HK-2 (cell line): ENCODE results near the gene NR3C1.

Experiments
- DNase-seq: peaks from one replicate; pipeline ENCODE4 v3.0.0-alpha.2; 2018; ENCODE audit not compliant: unreplicated experiment

NR3C1 gene

DNA sequence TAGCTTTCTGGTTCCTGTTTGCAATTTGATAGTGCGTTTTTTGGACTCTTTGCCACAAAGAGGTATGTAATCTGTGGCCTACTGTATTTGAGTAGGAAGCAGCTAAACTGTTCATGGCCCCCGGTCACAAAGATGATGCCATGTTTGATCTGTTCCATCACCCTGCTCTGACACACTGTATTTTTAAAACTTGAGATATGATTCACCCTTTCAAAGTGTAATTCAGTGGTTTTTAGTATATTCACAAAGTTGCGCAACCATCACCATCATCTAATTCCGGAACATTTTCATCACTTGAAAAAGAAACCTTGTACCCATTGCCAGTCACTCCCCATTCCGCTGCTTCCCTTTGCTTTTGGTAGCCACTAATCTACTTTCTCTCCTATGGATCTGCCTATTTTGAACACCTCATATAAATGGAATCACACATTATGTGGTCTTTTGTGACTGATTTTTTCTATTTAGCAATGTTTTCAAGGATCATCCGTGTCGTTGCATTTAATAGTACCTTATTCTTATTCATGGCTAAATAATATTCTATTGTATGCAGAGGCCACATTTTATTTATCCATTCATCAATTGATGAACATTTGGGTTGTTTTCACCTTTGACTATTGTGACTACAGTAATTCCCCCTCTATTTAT is 141.6 kb downstream of the NR3C1 start:
- DNase-seq: no peak

DNA sequence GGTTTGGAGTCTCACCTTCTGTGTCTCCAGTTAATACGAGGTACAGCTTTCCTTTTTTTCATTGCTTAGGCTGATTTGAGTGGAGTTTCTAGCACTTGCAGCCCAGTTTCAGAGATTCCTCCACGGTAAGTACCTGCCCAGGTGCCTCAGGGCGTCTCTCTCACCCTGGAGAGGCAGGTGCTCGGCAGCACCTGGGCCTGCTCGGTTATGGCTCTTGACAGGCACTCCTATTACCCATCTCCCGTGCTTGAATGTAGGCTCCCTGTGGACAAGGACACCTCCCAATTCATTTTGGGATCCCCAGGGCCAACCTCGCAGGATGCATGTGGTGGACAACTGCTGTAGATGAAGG is 144.3 kb downstream of the NR3C1 start:
- DNase-seq: no peak

DNA sequence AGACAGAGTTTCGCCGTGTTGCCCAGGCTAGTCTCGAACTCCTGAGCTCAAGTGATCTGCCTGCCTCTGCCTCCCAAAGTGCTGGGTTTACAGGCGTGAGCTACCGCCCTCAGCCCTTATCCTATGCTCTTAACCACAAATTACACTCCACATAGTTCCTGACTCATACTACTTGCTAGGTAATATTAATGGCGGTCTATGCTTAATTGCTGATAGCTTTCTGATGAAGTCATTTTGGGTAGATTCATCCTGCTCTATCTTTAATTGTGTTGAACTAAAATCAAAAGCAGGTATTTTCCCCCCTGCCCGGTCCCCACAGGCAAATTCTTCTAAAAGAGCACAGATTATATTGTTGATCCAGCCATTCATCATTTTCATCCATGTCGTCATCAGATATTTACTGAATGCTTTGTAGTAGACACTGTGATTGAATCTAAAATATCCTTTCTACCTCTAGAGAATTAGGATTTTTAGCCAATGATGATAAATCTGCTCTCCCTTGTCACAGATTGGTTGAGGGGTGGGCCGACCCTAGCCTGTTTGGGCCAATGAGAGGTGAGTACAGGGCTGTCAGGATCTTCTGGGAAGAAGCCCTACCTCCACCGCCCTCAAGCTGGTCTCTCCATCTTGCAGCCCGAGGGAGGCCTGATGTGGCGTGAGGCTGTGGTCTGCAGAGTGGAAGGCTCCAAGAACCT is 144.8 kb downstream of the NR3C1 start:
- DNase-seq: no peak

- no peak for DNase-seq
These were observed 148.7 kb downstream of the NR3C1 start for GRCh38 chr5:143254819-143255218.

DNA sequence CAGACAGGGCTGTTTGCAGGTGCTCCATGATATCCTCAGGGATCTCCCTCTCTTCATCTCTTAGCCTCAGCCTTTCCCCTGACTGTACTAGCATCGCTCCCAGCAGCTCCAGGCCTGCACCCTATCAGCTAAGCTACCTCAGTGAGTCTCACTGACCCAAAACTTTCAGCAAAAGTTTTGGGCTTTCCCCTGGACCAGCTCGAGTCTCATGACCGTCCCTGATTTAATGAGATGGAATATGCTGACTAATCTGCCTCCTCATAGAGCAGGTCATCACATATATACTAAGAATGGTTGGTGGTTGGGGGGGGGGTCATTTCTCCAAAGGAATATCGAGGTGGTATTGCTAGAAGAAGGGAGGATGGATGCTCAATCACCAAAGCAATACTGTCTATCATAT is 151.5 kb downstream of the NR3C1 start:
- no peak for DNase-seq

DNA sequence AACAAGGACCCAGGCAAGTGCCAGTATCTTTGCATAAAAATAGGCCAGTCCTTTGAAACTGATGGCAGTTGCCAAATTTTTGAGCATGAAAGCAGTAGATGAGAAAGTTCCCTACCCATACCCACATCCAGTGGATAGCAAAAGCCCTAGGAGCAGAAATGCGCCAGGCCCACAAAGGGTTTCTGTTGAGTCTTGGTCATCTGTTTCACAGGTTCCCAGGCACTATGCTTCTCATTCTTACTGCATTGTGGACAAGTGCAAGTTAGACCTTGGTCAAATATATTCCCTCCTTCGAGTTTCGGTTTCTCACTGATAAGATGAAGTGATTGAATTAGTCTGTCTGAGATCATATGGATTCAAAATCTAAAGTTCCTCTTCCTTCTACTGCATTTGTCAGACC is 152.3 kb downstream of the NR3C1 start:
- DNase-seq: no peak

DNA sequence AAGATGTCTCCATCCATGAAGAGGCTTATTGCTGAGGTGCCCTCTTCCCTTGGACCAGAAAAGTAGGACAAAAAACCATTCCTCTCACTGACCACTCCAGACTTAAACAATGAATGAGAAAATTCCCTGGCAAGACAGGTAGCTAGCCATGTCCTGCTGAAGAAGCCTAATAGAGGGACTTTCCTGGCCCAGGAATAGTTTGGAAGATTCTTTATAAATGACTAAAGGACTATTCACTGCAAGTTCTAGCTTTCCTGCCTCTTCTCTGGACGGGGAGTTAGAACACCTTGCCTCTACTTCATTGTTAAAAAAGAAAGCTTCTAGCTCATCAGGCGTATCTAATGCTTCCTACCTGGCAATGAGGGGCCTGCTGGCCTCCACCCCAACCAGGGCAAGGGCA is 153.6 kb downstream of the NR3C1 start:
- DNase-seq: no peak

DNA sequence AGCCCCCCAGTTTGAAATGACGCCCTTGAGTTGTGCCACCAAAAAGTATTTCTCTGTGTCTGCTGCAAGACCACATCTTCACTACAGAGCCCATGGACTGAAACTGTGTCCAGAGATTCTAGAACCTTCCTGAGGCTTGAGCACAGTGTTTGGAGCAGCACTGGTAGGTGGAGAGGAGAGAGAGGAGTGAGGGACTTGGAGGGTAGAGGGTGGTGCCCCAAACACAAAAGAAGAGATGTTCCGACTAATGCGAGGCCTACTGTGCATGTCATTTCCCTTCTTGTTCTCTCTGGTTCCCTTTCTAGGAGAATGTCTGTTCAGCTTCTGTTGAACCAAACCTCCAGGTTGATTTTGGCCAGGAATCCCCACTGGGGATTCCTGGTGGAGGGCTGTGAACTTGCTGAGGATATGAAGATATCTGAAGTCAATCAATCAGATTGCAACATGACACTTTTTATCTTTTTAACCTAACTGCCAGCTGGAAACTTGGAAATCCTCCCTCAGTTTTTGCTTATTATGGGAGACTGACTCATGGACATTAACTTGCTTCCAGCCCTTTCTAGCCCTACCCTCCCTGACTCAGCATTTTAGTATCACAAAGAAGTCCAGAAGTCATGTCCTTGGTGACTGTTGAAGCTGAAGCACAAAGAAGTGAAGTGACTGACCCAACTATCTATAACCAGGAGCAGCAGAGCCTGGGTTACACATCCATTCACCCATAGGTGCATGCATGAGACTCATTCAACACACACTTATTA is 154.5 kb downstream of the NR3C1 start:
- no peak for DNase-seq

- no peak for DNase-seq
These were observed 155.1 kb downstream of the NR3C1 start for GRCh38 chr5:143248391-143248790.

DNA sequence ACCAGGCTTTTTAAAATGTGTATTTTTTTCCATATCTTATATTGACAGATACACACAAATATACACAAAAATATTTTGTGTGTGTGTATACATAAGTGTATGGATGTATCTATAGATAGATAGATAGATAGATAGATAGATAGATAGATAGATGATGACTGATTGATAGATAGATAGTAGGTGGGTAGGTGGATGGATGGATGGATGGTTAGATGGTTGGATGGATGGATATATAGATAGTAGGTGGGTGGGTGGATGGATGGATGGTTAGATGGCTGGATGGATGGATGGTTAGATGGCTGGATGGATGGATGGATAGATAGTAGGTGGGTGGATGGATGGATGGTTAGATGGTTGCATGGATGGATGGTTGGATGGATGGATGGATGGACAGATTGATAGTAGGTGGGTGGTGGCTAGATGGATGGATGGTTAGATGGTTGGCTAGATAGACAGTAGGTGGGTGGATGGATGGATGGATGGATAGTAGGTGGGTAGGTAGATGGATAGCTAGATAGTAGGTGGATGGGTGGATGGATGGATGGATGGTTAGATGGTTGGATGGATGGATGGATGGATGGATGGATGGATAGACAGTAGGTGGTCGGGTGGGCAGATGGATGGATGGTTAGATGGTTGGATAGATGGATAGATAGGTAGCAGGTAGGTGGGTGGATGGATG is 156.2 kb downstream of the NR3C1 start:
- DNase-seq: no peak

- DNase-seq: peak; percentile 49
These were observed 157.4 kb downstream of the NR3C1 start for GRCh38 chr5:143245929-143246561.

DNA sequence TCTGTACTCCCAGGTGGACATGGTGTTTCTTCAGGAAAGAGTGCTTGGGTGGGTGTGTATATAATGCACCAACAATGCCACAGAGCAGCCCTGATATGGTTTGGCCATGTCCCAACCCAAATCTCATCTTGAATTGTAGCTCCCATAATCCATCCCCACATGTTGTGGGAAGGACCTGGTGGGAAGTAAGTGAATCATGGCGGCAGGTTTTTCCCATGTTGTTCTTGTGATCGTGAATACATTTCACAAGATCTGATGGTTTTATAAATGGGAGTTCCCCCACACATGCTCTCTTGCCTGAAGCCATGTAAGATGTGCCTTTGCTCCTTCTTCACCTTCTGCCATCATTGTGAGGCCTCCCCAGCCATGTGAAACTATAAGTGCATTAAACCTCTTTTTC is 158.5 kb downstream of the NR3C1 start:
- DNase-seq: no peak

DNA sequence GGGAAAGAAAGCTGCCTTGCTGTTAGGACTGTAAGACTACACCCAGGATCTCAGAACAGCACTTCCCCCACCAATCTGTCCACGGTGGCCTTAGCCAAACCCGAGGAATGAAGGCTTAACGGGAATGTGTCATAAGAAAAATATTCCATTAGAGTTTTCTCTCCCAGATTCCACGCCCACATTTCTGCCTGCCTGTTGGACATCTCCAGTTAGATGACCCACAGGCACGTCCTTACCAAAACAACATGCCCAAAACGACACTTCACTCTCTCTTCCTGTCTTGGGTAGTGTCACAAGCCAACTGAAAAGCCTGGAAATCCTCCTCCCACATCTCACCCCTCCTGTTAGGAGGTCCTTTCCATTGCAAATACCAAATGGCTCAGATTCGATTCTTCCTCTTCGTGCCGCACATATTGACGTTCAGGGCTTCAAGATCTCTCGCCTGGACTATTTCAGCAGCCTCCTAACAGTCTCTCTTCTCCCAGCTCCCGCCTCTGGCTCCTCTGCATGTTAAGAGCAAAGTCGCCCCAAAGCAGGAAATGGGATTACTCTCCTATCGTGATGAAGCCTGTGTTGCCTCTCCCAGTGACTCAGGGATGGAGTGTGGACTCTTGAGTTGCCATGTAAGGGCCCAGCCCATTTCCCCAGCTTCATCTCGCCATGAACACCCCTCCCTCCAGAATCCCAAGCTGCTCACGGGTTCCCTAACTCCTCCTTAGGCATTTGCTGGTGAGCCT is 159.3 kb downstream of the NR3C1 start:
- peak; percentile 77 for DNase-seq

GRCh38 chr5:143243103-143243502 is 160.4 kb downstream of the NR3C1 start:
- DNase-seq: no peak

GRCh38 chr5:143241892-143242291 is 161.6 kb downstream of the NR3C1 start:
- DNase-seq: no peak

DNA sequence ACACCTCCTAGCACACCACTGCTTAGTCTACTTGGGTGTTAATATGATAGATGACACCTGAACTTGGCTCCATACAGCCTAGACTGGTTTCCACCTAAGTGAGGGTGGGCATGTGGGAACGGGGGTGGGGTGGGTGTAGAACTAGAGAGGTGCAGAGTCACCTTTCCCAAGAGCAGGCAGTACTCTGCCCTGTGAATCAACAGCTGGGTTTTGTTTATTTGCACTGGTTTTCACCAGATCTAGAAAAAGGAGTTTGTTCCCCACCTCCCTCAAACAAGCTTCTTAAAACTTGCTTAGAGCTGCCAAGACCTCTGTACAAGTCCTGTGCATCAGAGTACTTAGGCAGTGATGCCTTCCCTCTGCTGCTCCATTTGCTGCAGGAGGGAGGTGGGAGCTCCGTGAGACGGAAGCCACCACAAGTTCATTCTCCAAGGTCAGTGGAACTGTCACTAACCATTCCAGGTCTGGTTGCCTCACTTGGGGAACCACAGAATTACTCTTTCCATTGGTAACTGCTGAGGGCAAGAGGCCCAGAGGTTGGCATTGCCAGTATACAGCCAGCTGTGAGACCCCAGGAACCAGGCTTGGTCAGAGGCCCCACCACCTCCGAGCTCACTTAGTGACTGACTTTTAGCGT is 163.5 kb downstream of the NR3C1 start:
- DNase-seq: no peak

GRCh38 chr5:143238620-143239019 is 164.9 kb downstream of the NR3C1 start:
- DNase-seq: no peak

GRCh38 chr5:143237664-143238063 is 165.8 kb downstream of the NR3C1 start:
- no peak for DNase-seq

- no peak for DNase-seq
These were observed 166.8 kb downstream of the NR3C1 start for GRCh38 chr5:143236682-143237081.

DNA sequence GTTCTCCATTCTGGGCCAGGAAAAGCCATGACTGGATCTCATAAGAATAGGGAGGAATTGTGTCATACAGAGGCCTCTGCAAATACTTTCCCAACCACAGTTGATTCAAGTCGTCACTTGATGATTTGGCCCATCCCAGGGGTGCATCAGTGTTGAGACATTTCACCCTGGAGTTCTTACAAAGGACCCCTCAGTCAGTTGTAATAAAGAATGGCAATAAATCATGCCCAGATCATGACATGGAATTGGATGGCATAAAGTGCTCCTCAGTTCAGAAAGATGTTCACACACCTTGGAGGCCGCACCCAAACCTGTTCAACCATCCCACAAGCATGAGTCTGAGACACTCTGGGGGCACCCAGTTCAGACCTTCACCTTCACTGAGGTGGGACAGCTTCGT is 168.1 kb downstream of the NR3C1 start:
- DNase-seq: no peak
